ENCODE measurements around the gene DNAJC27.

DNA sequence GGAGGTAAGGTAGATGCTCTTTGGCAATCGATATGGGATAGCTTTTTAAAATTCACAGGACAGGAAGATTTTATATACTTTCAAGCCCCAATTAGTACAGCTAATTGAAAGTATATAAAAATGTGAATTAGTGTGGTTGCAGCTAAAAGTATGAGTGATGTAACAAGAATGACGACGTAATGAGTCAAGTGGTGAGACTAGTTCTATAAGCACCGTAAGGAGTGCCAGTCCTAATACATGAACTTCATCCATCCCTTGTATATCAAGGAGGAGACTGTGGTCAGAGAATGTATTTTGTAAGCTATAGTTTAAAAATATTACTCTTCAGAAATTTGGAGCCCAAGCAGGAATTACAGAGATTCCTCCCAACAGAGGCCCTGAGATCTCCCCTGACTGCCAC, 25.8 kb downstream of the DNAJC27 start:
- TF ChIP-seq CTCF (conservative IDR thresholded peaks at IDR 0.05; ENCODE audit: low read length), result no peak
- no peak for TF ChIP-seq EZH2phosphoT487 (IDR thresholded peaks at IDR 0.05; ENCODE audit: borderline replicate concordance)
